ENCODE results near the gene PSME3IP1. TPM values are rescaled to one million over a fixed set of nuclear protein-coding genes. Genes with fewer than 3 reads are reported as not detected.

The PSME3IP1 gene
- total RNA-seq, 1 experiment from 2014 or later = 143 TPM

DNA sequence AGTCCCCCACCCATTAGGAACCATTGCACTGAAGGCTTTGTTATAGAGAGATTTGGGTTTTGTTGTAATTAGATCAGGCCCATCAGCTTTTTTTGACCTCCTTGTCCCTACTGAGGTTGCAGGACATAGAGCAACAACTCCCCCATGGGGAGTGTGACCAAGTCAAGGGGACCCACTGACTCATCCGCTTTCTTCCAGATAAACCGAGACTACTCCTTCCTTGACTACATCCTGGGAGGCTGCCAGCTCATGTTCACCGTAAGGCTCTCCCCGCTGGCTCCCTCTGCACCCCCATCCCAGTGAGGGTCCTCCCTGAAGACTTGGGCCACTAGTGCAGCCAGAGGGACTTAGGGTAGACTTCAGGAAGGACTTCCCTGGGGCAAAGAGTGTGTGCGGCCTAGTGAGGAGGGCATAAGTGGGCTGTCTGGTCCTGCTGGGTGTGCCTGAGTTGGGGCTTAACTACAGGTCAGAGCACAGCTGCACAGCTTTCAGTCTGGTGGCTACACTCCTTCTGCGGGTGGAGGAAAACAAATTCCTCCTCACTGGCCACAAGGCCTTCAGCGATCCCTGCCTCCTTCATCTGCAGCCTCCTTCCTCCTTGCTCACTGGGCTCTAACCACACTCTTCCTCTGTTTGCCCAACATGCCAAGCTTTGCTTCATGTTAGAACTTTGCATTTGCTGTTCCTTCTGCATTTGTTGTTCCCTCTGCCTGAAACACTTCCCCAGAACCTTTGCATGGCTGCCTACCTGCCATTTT, 62.4 kb downstream of the PSME3IP1 start:
- no peak overlapping the region for H3K4me3 ChIP-seq (ENCODE audit: low read depth, low read length)
- CTCF ChIA-PET = no interaction called here
- no TSS peak for BruUV-seq (replicated peaks)
- H3K4me3 Mint-ChIP-seq (ENCODE audit: unreplicated experiment) = no peak overlapping the region
- no peak overlapping the region for H3K27ac Mint-ChIP-seq (ENCODE audit: unreplicated experiment)
- H3K36me3 ChIP-seq (ENCODE audit: control insufficient read depth, insufficient read depth, low read length) = no peaks in the 10 kb centered on the region
- intact Hi-C loops (cut with micrococcal nuclease; ENCODE audit: unreplicated experiment) = no loop called here
- POLR2A ChIA-PET = no interaction called here
- H3K27me3 ChIP-seq (replicated peaks; ENCODE audit: control insufficient read depth, insufficient read depth, low read length) = no peaks in the 10 kb centered on the region
- TF ChIP-seq, protein P1, sequence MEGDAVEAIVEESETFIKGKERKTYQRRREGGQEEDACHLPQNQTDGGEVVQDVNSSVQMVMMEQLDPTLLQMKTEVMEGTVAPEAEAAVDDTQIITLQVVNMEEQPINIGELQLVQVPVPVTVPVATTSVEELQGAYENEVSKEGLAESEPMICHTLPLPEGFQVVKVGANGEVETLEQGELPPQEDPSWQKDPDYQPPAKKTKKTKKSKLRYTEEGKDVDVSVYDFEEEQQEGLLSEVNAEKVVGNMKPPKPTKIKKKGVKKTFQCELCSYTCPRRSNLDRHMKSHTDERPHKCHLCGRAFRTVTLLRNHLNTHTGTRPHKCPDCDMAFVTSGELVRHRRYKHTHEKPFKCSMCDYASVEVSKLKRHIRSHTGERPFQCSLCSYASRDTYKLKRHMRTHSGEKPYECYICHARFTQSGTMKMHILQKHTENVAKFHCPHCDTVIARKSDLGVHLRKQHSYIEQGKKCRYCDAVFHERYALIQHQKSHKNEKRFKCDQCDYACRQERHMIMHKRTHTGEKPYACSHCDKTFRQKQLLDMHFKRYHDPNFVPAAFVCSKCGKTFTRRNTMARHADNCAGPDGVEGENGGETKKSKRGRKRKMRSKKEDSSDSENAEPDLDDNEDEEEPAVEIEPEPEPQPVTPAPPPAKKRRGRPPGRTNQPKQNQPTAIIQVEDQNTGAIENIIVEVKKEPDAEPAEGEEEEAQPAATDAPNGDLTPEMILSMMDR (IDR thresholded peaks at IDR 0.05; ENCODE audit: insufficient read depth in 1 of 2, low read depth in 1 of 2, low read length in 1 of 2, severe bottlenecking in 1 of 2, unreplicated experiment in 1 of 2) = no peak
- DNase-seq = no peak
- peaks cover 4% of the 10 kb centered on the region for H3K36me3 Mint-ChIP-seq (ENCODE audit: insufficient read depth, unreplicated experiment)
- no peaks in the 10 kb centered on the region for H3K27me3 Mint-ChIP-seq (ENCODE audit: insufficient read depth, unreplicated experiment)
- no peaks in the 10 kb centered on the region for H3K4me1 ChIP-seq
- H3K4me1 Mint-ChIP-seq (ENCODE audit: low read depth, unreplicated experiment) = no peaks in the 10 kb centered on the region
- H3K9me3 ChIP-seq = no peaks in the 10 kb centered on the region
- no peaks in the 10 kb centered on the region for H3K9me3 Mint-ChIP-seq (ENCODE audit: unreplicated experiment)

DNA sequence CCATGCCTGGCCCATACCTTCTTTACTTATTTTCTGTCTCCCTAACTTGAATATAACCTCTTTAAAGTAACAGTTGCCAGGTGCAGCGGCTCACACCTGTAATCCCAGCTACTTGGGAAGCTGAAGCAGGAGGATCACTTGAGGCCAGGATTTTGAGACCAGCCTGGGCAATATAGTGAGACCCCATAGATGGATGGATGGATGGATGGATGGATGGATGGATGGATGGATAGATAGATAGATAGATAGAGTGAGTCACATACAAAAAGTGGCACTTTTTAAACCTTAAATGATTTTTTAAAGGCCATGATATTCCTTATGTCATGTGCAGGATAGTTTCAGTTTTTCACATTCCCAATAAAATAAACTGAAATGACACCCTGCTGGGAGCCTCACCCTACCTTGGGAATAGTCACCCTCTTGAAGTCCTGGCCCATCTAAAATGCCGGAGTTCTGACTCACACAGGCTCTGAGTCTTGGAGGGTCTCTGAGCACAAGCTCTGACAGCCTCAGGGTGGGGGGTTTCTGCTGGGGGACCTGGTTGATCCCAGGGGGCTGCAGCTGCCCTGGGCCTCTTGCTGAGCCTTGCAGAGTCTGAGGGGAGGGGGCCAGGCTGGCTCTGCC, 67.3 kb downstream of the PSME3IP1 start:
- intact Hi-C loops (cut with micrococcal nuclease; ENCODE audit: unreplicated experiment) = no loop called here
- BruUV-seq (replicated peaks) = no TSS peak
- H3K9me3 ChIP-seq = no peaks in the 10 kb centered on the region
- peaks cover 3% of the 10 kb centered on the region; the same call in 1 of the 2 replicates for H3K36me3 ChIP-seq (ENCODE audit: control insufficient read depth, insufficient read depth, low read length)
- ChIA-PET CTCF (interaction anchor here (0.6 to 0.7 kb wide), 2 partner anchors 45 to 76 kb away, joined by 6 read pairs; no protein-coding TSS in a partner anchor), POLR2A (no interaction called here)
- H3K9me3 Mint-ChIP-seq (ENCODE audit: unreplicated experiment) = no peaks in the 10 kb centered on the region
- H3K4me1 ChIP-seq = no peaks in the 10 kb centered on the region
- no peak overlapping the region for H3K4me3 Mint-ChIP-seq (ENCODE audit: unreplicated experiment)
- DNase-seq = no peak
- H3K4me3 ChIP-seq (ENCODE audit: low read depth, low read length) = no peak overlapping the region
- TF ChIP-seq, protein P1 (IDR thresholded peaks at IDR 0.05; ENCODE audit: insufficient read depth in 1 of 2, low read depth in 1 of 2, low read length in 1 of 2, severe bottlenecking in 1 of 2, unreplicated experiment in 1 of 2) = no peak
- no peaks in the 10 kb centered on the region for H3K27me3 Mint-ChIP-seq (ENCODE audit: insufficient read depth, unreplicated experiment)
- H3K27me3 ChIP-seq (replicated peaks; ENCODE audit: control insufficient read depth, insufficient read depth, low read length) = no peaks in the 10 kb centered on the region
- H3K27ac Mint-ChIP-seq (ENCODE audit: unreplicated experiment) = no peak overlapping the region
- H3K4me1 Mint-ChIP-seq (ENCODE audit: low read depth, unreplicated experiment) = no peaks in the 10 kb centered on the region
- H3K36me3 Mint-ChIP-seq (ENCODE audit: insufficient read depth, unreplicated experiment) = no peaks in the 10 kb centered on the region

DNA sequence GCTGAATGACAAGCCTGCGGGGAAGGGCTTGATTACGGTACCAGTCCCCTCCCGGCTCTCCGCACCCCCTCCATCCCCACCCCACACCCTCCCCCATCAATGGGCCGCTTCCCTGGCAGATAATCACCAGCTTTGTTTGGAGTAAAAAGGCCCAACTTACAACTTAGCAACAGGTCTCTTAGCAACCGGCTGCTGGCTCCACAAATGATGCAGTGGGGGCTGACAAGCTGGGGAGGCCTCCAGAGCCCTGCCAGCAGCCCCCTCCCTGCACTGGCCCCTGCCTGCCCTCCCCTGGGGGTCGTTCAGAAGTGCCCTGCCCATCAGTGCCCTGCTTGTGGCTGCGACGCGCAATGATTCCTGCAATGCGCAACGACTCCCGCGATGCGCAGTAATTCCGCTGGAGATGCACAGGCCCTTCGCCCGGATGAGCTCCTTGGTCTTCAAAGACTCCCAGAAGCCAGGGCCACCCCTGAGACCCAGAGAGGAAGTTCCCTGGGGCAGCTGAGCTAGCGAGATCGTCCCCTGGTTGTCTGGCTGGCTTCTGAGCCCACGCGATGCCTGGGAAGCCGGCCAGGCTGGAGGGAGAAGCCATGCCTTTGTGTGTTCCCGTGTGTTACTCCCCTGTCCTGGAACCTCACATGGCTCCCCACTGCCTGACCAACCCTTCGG, 70.2 kb downstream of the PSME3IP1 start:
- H3K9me3 ChIP-seq = no peaks in the 10 kb centered on the region
- POLR2A ChIA-PET = interaction anchor here (0.7 kb wide), 1 partner anchor 23 kb away, joined by 4 read pairs; no protein-coding TSS in a partner anchor
- Mint-ChIP-seq H3K4me3 (ENCODE audit: unreplicated experiment) (no peak overlapping the region), H3K4me1 (ENCODE audit: low read depth, unreplicated experiment) (no peaks in the 10 kb centered on the region), H3K36me3 (ENCODE audit: insufficient read depth, unreplicated experiment) (no peaks in the 10 kb centered on the region), H3K27ac (ENCODE audit: unreplicated experiment) (no peak overlapping the region), H3K9me3 (ENCODE audit: unreplicated experiment) (no peaks in the 10 kb centered on the region), H3K27me3 (ENCODE audit: insufficient read depth, unreplicated experiment) (no peaks in the 10 kb centered on the region)
- no TSS peak for BruUV-seq (replicated peaks)
- no peaks in the 10 kb centered on the region for H3K27me3 ChIP-seq (replicated peaks; ENCODE audit: control insufficient read depth, insufficient read depth, low read length)
- H3K36me3 ChIP-seq (ENCODE audit: control insufficient read depth, insufficient read depth, low read length) = peaks cover 3% of the 10 kb centered on the region; the same call in 1 of the 2 replicates
- H3K4me3 ChIP-seq (ENCODE audit: low read depth, low read length) = no peak overlapping the region
- intact Hi-C loops (cut with micrococcal nuclease; ENCODE audit: unreplicated experiment) = no loop called here
- H3K4me1 ChIP-seq = no peaks in the 10 kb centered on the region; the same call in 1 of the 2 replicates
- DNase-seq = no peak
- CTCF ChIA-PET = no interaction called here
- TF ChIP-seq, protein P1 (IDR thresholded peaks at IDR 0.05; ENCODE audit: insufficient read depth in 1 of 2, low read depth in 1 of 2, low read length in 1 of 2, severe bottlenecking in 1 of 2, unreplicated experiment in 1 of 2) = no peak
